A549 (cell line): ENCODE data around the gene RNF144A.

Source experiments
- CBX2 ChIP-seq: fragments of 200-600 bp; sonication (generic); IDR thresholded peaks from 2 replicates; pipeline ENCODE4 v1.6.1; 2016; ENCODE audit warnings: low read depth, mild to moderate bottlenecking, borderline replicate concordance
- CEBPB ChIP-seq, 2 experiments: fragments of >200 bp in 1 of 2; sonication (Bioruptor Twin) in 1 of 2; formaldehyde crosslinking in 1 of 2; IDR thresholded peaks; 2 replicates each; pipeline ENCODE4 v1.6.1; 2012 to 2016
- EP300 ChIP-seq, 2 experiments: fragments of >200 bp; sonication (Bioruptor Twin); formaldehyde crosslinking; IDR thresholded peaks; 2 replicates in 1 of 2; 3 replicates in 1 of 2; pipeline ENCODE4 v1.6.1; 2016 to 2017
- FOSB ChIP-seq: fragments of 250-450 bp; sonication (Bioruptor Pico); IDR thresholded peaks from 2 replicates; pipeline ENCODE4 v1.5.0; 2020; ENCODE audit warnings: mild to moderate bottlenecking, moderate library complexity
- GATA3 ChIP-seq: IDR thresholded peaks from 2 replicates; pipeline ENCODE4 v1.6.1; 2012; ENCODE audit warnings: borderline replicate concordance
- JUN ChIP-seq, 2 experiments: fragments of >200 bp; sonication (Bioruptor Twin); formaldehyde crosslinking; IDR thresholded peaks; 2 replicates in 1 of 2; 3 replicates in 1 of 2; pipeline ENCODE4 v1.6.1; 2016 to 2017
- NR3C1 ChIP-seq: fragments of >200 bp; sonication (Bioruptor Twin); formaldehyde crosslinking; IDR thresholded peaks from 3 replicates; pipeline ENCODE4 v1.6.1; 2017
- PBX3 ChIP-seq: IDR thresholded peaks from 2 replicates; pipeline ENCODE4 v1.6.1; 2012
- POLR2A ChIP-seq: IDR thresholded peaks from 2 replicates; pipeline ENCODE4 v1.6.1; 2012; ENCODE audit warnings: mild to moderate bottlenecking, low read length
- RAD21 ChIP-seq, 2 experiments: fragments of >200 bp in 1 of 2; sonication (Bioruptor Twin) in 1 of 2; formaldehyde crosslinking in 1 of 2; IDR thresholded peaks in 1 of 2; conservative IDR thresholded peaks in 1 of 2; 2 replicates in 1 of 2; 3 replicates in 1 of 2; pipeline ENCODE4 v1.6.1; 2012 to 2018; ENCODE audit warnings: inconsistent platforms in 1 of 2
- RCOR1 ChIP-seq: fragments of 150-350 bp; IDR thresholded peaks from 2 replicates; pipeline ENCODE4 v1.6.1; 2014; ENCODE audit warnings: antibody characterized with exemption, low read length, low read depth
- ZFP36 ChIP-seq: fragments of 450-650 bp; IDR thresholded peaks from 2 replicates; pipeline ENCODE4 v1.6.1; 2014; ENCODE audit warnings: borderline replicate concordance; ENCODE audit not compliant: partially characterized antibody
- TF ChIP-seq, protein P1 (sequence below): fragments of >200 bp; sonication (Bioruptor Twin); formaldehyde crosslinking; IDR thresholded peaks from 3 replicates; pipeline ENCODE4 v1.5.1; 2016
- TF ChIP-seq, protein P2 (sequence below): fragments of >200 bp; sonication (Bioruptor Twin); formaldehyde crosslinking; IDR thresholded peaks from 2 replicates; pipeline ENCODE4 v1.6.1; 2016

GRCh38 chr2:6885551-6885950, 31.7 kb upstream of the RNF144A start:
- no peak for TF ChIP-seq RAD21 (conservative IDR thresholded peaks at IDR 0.05 in 1 of 2, IDR thresholded peaks at IDR 0.05 in 1 of 2)
- no peak for TF ChIP-seq GATA3
- no peak for TF ChIP-seq POLR2A
- TF ChIP-seq, protein P1, sequence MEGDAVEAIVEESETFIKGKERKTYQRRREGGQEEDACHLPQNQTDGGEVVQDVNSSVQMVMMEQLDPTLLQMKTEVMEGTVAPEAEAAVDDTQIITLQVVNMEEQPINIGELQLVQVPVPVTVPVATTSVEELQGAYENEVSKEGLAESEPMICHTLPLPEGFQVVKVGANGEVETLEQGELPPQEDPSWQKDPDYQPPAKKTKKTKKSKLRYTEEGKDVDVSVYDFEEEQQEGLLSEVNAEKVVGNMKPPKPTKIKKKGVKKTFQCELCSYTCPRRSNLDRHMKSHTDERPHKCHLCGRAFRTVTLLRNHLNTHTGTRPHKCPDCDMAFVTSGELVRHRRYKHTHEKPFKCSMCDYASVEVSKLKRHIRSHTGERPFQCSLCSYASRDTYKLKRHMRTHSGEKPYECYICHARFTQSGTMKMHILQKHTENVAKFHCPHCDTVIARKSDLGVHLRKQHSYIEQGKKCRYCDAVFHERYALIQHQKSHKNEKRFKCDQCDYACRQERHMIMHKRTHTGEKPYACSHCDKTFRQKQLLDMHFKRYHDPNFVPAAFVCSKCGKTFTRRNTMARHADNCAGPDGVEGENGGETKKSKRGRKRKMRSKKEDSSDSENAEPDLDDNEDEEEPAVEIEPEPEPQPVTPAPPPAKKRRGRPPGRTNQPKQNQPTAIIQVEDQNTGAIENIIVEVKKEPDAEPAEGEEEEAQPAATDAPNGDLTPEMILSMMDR, result no peak
- no peak for TF ChIP-seq RCOR1
- TF ChIP-seq CEBPB (IDR thresholded peaks at IDR 0.05), result no peak
- TF ChIP-seq, protein P2, sequence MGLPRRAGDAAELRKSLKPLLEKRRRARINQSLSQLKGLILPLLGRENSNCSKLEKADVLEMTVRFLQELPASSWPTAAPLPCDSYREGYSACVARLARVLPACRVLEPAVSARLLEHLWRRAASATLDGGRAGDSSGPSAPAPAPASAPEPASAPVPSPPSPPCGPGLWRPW, result no peak
- TF ChIP-seq EP300 (IDR thresholded peaks at IDR 0.05), result no peak
- TF ChIP-seq NR3C1, result no peak
- TF ChIP-seq ZFP36, result no peak
- TF ChIP-seq PBX3, result no peak
- TF ChIP-seq CBX2, result no peak
- no peak for TF ChIP-seq FOSB (CRISPR knock-in tag)
- no peak for TF ChIP-seq JUN (IDR thresholded peaks at IDR 0.05)
